HG03432 (cell line): ENCODE data around the gene SCARB2.
"Not testable (repeated sequence)": the region's sequence is repeated elsewhere in the genome, so short reads cannot be mapped to it uniquely, and the experiment has no call there.

Source experiments
- ATAC-seq: cut with Tn5 transposase; IDR thresholded peaks from one replicate; pipeline ENCODE4 v1.9.1; 2021; ENCODE audit warnings: mild to moderate bottlenecking, moderate library complexity; ENCODE audit not compliant: unreplicated experiment

The SCARB2 gene

GRCh38 chr4:76213415-76214176, at the start of gene SCARB2:
SCARB2 (minus strand) TSS chr4:76213824; CDS start chr4:76213543, 281 bp downstream.
- ATAC-seq = peak; percentile 83

- ATAC-seq = no peak
Measured at GRCh38 chr4:76260571-76260970, 46.9 kb upstream of the SCARB2 start.

- no peak for ATAC-seq
Measured at GRCh38 chr4:76257824-76258223, 44.2 kb upstream of the SCARB2 start.

- ATAC-seq = no peak
Measured at GRCh38 chr4:76256968-76257367, 43.3 kb upstream of the SCARB2 start.

GRCh38 chr4:76256032-76256431, 42.4 kb upstream of the SCARB2 start:
- no peak for ATAC-seq

- ATAC-seq = no peak
Measured at GRCh38 chr4:76253511-76253910, 39.9 kb upstream of the SCARB2 start.

GRCh38 chr4:76252271-76252653, 38.6 kb upstream of the SCARB2 start:
- ATAC-seq = no peak

- ATAC-seq = no peak
Measured at GRCh38 chr4:76251441-76252270, 38.0 kb upstream of the SCARB2 start, which contains the start of gene FAM47E. FAM47E (plus strand) TSS chr4:76251721; CDS start chr4:76251747, 26 bp downstream.

GRCh38 chr4:76250962-76251361, 37.3 kb upstream of the SCARB2 start:
- ATAC-seq = no peak

- ATAC-seq = no peak
Measured at GRCh38 chr4:76246852-76247251, 33.2 kb upstream of the SCARB2 start.

GRCh38 chr4:76246025-76246424, 32.4 kb upstream of the SCARB2 start:
- no peak for ATAC-seq

- ATAC-seq = not testable (repeated sequence)
Measured at GRCh38 chr4:76243877-76244276, 30.3 kb upstream of the SCARB2 start.

GRCh38 chr4:76240236-76240635, 26.6 kb upstream of the SCARB2 start:
- no peak for ATAC-seq

GRCh38 chr4:76238701-76239100, 25.1 kb upstream of the SCARB2 start:
- no peak for ATAC-seq

- no peak for ATAC-seq
Measured at GRCh38 chr4:76238236-76238635, 24.6 kb upstream of the SCARB2 start.

GRCh38 chr4:76235915-76236314, 22.3 kb upstream of the SCARB2 start:
- ATAC-seq = no peak

- no peak for ATAC-seq
Measured at GRCh38 chr4:76235407-76235806, 21.8 kb upstream of the SCARB2 start.

GRCh38 chr4:76234679-76235044, 21.0 kb upstream of the SCARB2 start:
- no peak for ATAC-seq

GRCh38 chr4:76233967-76234678, 20.5 kb upstream of the SCARB2 start:
- ATAC-seq = no peak

- ATAC-seq = no peak
Measured at GRCh38 chr4:76233529-76233928, 19.9 kb upstream of the SCARB2 start.

- no peak for ATAC-seq
Measured at GRCh38 chr4:76233083-76233482, 19.5 kb upstream of the SCARB2 start.
